H4 (cell line): Measurements from ENCODE around the gene RCOR1. TPM values are rescaled to one million over a fixed set of nuclear protein-coding genes. Genes with fewer than 3 reads are reported as not detected.
"Not testable (repeated sequence)": the region's sequence is repeated elsewhere in the genome, so short reads cannot be mapped to it uniquely, and the experiment has no call there.

ENCODE experiments used
- DNase-seq: peaks from one replicate; pipeline ENCODE4 v3.0.0-alpha.2; 2015; ENCODE audit warnings: low spot score
- total RNA-seq: library from RNA; depleted of rRNA; stranded (reverse); fragments of >200 nt; shearing (Covaris generic); gene quantifications from 2 replicates; pipeline ENCODE4 v1.2.3, GENCODE V29; 2014

RCOR1 gene
- total RNA-seq, 1 experiment from 2014 or later, result 32.9 TPM

DNA sequence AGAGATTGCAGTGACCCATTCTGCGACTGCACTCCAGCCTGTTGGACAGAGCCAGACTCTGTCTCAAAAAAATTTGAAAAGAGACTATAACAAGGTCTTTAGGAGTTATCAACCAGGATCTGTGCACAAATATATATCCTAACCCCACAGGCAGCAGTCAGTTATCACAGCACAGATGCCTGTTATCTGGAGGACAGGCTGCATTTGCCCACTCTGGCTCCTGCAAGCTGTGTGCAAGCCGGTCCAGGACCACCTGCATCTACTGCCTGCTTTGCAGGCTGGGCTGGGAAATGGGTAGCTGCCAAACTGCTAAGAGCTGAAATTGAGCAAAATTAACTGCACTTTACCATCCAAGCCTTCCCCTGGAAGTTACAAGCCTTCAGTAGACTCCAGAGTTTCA is 21.4 kb upstream of the RCOR1 start:
- no peak for DNase-seq

DNA sequence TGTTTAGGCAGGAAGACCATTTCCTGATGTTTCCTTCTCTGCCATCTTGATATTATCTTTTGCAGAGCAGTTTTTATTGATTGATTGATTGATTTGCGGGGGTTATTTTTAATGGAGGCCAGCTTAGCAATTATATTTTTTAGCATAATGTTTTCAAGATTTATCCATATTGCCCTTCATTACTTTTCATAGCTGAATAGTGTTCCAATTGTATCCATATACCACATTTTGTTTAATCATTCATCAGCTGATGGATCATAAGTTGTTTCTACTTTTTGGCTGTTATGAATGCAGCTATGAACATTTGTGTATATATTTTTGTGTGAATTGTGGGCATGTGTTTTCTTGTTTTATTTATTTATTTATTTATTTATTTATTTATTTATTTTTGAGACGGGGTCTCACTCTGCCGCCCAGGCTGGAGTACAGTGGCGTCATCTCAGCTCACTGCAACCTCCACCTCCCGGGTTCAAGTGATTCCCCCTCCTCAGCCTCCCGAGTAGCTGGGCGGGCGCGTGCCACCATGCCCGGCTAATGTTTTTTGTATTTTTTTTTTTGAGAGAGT is 20.9 kb upstream of the RCOR1 start:
- DNase-seq, result no peak

DNA sequence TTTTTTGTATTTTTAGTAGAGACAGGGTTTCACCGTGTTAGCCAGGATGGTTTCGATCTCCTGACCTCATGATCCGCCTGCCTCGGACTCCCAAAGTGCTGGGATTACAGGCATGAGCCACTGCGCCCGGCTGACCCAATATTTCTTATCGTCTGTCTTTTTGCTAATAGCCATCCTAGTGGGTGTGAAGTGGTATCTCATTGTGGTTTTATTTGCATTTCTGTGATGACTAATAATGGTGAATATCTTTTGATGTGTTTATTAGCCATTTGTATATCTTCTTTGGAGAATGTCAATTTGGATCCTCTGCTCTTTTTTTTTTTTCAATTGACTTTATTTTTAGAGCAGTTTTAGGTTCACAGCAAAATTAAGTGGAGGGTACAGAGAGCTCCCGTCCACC is 19.3 kb upstream of the RCOR1 start:
- DNase-seq, result not testable (repeated sequence)

DNA sequence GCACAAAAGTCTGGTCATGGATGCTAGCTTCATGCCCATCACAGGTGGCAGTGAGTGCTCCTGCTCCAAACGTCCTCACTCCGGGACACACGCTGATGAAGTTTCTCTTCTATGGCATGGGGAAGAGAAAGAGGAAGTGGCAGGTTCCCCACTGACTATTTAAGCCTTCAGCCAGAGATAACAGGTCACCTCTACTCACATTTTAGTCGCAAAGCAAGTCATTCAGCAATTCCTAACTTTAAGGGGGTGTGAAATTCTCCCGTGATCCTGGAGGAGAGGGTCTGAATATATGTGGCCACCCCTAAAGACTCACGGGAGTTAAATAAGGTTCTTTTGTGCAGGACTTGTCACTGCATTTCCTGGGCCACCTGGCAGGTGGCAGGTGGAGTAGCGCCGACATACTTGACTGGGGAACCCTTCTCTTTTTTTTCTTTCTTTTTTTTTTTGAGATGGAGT is 18.8 kb upstream of the RCOR1 start:
- no peak for DNase-seq

DNA sequence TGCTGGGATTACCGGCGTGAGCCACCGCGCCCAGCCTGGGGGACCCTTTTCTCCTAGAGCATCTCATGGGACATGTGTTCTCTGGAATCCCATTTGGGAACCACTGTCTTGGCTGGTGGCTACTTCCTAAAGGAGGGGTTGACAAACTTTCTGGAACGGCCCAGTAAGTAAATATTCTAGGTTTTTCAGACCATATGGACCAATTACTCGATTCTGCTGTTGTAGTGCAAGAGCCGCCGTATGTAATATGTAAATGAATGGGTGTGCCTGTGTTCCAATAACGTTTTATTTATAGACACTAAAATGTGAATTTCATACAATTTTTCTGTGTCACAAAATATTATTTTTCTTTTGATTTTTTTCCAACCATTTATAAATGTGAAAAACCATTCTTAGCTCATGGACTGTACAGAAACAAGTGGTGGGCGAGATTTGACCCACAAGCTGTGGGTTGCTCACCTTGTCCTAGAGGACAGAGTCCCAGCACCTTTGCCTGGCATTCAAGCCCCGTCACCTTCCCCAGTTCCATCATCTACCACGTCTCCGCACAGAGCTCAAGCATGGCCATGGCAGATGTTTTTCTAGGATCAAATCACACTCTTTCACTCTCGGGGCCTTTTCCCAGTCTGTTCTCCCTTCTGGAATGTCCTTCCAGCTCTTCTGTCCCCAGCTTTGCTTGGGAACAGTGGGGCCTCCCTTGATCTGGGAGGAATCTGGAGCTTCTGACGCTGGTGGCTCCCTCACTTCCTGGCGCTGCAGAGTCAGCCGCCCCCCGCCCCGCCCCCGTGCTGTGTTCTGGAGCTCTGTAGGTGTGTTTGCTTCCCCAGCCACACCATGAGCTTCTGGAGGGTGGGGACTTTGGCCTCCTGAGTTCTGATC is 17.9 kb upstream of the RCOR1 start:
- DNase-seq, result no peak

DNA sequence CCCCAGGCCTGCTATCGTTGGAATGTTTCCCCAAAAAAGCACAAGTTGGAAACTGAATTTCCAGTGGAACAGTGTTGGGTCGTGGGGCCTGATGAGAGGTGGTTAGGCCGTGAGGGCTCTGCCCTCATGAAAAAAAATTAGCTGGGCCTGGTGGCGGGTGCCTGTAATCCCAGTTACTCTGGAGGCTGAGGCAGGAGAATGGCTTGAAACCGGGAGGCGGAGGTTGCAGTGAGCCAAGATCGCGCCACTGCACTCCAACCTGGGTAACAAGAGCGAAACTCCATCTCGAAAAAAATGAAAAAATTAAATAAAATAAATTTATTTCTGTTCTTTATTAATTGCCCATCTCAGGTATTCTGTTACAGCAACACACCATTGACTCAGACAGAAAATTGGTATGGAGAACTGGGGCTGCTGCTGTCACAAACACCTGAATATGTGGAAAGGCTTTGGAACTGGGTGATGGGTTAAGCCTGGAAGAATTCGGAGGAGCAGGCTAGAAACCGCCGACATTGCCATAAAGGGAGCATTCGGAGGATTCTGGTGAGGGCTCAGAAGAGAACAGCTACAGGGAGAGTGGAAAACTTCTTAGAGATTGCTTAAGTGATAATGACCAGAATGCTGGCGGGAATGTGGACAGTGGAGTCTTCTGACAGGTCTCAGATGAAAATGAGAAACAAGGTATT is 17.1 kb upstream of the RCOR1 start:
- no peak for DNase-seq

DNA sequence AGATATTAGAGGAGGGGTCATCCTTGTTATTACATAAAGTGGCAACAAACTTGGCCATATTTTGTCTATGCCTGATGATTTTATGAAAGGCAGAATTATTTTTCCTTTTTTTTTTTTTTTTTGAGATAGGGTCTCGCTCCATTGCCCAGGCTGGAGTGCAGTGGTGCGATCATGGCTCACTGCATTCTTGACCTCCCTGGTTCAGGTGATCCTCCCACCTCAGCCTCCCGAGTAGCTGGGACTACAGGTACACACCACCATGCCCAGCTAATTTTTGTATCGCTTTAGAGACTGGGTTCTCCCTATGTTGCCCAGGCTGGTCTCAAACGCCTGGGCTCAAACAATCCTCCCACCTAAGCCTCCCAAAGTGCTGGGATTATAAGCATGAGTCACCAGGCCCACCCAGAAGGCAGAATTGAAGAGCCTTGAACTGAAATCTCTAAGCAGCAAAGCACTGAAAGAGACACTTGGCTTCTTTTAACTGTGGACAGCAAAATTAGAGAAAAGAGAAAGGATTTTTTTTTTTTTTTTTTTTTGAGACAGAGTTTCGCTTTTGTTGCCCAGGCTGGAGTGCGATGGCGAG is 16.5 kb upstream of the RCOR1 start:
- not testable (repeated sequence) for DNase-seq

DNA sequence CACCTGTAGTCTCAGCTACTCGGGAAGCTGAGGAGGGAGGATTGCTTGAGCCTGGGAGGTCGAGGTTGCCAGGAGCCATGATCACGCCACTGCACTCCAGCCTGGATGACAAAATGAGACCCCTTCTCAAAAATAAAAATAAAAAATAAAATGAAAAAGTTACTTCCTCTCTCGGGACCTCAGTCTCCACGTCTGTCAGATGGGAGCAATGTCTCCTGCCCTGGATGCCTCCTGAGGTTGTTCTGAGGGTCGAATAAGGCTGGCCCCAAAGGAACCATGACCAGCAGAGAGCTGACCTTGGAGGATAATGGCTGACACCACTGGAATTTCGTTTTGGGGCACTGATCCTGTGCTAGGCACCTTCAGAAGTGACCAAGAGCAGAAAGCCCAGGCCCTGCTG is 13.6 kb upstream of the RCOR1 start:
- no peak for DNase-seq

DNA sequence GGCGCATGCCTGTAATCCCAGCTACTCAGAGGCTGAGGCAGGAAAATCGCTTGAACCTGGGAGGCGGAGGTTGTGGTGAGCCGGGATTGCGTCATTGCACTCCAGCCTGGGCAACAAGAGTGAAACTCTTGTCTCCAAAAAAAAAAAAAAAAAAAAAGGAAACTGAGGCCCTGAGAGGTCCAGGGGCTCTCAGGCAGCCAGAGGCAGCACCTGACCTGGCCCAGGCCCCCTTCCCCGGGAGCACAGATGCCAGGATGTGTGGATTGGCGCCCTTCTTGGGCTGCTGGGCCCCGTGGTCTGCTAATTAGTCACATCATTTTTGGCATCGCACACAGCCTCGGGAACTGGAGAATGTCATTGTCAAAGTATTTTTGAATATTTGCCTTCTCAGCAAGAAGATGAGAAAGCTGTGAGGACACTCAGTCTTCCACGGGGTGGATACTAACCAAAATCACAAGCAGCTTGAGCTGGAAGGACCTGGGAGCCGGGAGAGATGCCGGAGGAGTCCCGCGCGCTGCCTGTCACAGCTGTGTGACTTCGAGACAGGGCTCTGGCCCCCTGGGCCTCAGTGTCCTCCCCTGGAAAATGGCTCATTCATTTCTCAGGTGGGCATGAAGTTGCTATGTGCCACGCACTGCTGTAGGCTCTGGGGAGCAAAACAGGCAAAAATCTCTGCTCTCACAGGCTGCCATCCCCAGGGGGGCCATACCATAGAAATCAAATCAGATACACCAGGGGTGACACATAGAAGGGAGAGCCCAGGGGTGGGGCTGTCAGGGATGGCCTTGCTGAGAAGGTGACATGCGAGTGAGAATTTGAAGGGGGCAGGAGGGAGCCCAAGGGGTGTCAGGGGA is 12.5 kb upstream of the RCOR1 start:
- DNase-seq, result peak; percentile 61

DNA sequence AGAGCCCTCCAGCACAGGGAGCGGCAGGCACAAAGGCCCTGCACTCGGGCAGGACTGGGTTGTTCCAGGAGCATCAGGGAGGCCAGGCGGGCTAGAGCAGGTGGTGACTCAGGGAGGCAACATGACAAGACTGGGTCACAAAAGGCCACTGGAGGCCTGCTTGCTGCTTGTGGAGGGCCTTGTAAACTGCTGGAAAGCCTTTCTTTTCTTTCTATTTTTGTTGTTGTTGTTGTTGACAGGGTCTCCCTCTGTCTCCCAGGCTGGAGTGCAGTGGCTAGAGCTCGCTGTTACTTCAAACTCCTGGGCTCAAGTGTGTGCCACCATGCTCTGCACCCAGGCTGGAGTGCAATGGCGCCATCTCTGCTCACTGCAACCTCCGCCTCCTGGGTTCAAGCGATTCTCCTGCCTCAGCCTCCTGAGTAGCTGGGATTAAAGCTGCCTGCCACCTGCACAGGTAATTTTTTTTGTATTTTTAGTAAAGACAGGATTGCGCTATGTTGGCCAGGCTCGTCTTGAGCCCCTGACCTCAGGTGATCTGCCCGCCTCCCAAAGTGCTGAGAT is 11.8 kb upstream of the RCOR1 start:
- no peak for DNase-seq

DNA sequence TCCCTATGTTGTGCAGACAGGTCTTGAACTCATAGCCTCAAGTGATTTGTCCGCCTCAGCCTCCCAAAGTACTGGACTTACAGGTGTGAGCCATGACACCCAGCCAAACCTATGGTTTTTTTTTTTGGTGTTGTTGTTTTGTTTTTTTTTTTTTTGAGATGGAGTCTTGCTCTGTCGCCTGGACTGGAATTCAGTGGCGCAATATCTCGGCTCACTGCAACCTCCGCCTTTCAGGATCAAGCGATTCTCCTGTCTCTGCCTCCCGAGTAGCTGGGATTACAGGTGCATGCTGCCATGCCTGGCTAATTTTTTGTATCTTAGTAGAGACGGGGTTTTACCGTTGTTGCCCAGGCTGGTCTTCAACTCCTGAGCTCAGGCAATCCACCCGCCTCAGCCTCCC is 11.3 kb upstream of the RCOR1 start:
- no peak for DNase-seq

DNA sequence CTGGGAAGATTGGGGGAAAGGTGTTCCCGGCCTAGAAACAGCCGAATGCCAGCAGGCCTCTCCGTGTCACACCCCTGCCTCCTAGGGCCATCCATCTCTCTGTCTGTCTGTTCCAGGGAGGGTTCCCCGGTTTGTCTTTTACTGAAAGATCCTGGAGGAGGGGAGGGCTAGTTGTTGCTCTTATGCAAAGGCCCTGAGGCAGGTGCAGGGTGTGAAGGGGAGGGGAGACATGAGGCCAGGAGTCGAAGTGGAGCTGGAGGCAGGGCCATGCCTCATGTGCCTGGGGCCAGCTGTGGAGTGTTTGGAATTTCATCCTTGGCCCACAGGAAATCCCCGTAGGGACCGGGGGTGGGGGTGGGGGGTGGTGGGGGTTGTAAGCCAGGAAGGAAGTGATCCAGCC is 8.7 kb upstream of the RCOR1 start:
- no peak for DNase-seq

DNA sequence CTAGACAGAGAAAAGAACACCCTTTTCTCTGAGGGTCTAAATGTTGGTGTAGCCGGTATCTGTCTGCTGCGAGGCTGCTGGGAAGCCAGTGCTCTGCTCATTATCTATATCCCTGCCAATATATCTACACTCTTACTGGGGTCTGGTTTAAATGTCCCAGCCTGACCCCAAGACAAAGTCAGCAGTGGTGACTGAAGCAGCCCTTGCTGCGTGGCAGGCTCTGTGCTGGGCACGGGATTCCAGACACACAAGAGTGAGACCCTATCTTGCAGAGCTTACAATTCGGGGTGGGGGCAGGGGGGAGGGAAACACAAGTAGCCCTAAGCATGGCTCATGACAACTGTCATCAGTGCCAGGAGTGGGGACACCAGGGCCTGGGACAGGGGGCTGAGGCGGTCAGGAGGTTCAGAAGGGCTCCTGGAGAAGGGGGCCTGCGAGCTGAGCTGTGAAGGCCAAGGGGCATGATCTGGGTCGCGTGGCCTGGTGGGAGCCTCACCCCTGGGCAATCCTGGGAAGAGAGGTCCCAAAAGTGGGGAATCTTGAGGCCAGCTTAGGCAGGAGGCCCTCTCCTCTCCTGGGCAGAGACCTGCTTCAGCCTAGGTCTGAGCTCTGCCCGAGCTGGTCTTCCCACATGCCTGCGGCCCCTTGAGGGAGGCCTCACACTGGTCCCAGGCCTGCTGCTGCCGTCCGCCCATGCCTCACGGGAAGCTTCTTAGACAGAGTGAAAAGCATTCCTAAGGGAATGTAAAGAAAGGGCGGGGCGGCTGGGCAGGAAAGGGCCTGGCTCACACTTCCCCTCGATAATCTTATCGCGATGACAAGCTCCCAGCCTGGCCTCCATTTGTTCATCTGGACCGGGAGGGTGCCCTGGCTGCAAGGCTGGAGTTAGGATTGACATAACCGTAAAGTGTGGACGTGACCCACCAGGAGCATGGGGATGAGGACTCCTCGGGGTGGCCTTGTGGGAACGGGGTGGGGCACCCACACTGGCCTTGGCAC is 7.3 kb upstream of the RCOR1 start:
- DNase-seq, result no peak

DNA sequence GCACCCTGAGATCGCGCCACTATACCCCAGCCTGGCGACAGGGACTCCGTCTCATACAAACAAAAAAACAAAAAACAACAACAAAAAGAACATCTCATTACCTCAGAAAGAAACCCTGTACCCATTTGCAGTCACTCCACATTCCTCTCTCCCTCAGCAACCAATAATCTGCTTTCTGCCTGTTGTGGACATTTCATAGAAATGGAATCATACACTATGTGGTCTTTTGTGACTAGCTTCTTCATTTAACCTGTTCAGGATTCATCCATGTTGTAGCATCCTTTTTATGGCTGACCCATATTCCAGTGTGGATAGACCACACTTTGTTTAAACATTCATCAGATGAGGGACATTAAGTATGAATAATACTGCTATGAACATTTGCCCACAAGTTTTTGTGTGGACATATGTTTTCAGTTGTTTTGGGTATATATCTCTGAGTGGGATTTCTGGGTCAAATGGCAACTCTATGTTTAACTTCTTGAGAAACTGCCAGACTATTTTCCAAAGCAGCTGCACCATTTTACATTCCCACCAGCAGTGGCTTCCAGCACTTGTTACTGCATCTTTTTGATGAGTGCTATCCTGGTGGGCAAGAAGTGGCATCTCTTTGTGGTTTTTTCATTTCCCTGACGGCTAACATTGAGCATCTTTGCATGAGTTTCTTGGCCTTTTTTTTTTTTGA is 5.9 kb upstream of the RCOR1 start:
- no peak for DNase-seq

DNA sequence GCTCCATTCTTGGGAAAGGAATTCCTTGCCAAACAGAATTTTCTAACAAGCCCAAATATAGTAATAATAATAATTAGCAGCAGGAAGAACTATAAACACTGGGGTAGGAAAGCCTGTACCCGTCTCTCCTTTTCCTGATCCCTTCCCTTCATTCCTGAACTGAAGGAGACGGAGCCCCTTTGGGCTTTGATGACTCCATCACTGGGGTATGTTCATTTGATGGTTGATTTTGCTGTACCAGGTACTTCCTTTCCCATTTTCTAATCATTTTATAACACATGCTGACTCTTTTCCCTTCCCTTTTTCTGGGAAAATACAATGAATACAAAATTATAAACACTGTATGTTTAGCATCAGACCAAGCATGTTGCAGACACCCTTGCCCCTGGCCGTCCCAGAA is 3.6 kb upstream of the RCOR1 start:
- no peak for DNase-seq

DNA sequence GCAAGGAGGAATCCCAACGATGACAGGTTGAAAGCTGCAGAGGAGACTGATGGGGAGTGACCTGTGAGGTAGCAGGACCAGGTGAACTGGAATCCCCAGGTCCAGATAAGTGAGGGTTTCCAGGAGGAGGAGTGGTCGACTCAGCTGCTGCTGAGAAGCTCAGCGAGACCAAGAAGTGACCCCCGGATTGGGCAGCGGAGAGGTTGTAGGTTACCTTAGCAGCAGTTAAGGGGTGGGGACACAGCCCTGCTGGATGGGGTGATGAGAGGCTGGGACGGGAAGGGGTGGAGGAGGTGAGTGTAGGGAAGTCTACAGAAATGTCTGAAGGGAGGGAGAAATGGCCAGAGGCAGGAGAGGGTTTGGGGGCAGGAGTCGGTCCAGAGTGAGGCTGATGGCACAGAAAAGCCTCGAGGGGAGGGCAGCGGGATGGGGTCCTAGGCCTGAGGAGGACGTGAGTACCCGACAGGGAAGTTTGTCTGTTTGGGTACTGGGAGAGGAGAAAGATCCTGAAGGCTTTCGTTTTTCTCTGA is 2.6 kb upstream of the RCOR1 start:
- DNase-seq, result no peak

DNA sequence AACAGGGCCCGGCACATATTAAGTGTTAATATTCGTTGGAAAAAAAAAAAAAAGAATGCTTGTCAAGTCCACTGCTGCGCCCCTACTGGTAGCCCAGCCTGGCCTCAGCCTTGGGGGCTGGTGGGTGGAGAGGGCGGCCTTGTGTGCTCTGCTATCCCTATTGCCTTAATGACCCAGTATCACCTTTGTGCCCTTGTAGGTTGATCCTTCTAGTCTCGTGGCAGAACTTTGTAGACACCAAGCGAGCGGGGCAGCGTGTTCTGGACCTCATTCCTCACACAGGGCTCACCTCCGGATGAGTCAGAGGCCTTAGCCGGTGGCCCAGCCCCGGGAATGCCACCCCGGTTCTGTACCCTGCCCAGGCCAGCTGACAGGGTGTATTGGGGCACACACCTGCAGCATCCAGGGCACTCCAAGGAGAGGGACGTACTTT is 1.8 kb upstream of the RCOR1 start:
- no peak for DNase-seq

DNA sequence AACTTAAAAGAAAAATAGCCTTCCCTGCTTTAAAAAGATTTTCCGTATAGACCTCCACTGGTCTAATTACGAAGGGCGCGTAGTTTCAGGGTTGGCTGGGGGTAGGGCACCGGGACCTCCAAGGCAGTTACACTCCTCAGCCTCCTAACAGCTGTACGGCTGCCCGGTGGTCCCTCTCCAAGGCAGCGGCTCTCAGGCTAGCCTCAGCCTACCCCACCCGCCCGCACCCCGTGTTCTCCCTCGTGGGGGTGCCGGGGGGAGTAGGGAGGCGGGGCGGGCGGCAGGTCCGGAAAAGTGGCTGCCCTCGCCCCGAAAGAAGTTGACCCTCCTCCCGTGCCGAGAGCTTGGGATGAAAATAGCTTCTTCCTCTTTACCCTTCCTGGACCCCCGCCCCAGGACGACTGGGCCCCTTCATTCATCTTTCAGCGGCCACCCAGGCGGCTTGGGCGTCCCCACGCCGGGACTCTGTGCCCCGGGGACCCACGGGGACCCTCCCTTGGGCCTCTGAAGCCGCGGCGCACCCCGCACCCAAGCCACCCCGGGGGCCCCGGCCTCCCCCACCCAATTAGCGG is 991 bp upstream of the RCOR1 start:
- DNase-seq, result no peak

DNA sequence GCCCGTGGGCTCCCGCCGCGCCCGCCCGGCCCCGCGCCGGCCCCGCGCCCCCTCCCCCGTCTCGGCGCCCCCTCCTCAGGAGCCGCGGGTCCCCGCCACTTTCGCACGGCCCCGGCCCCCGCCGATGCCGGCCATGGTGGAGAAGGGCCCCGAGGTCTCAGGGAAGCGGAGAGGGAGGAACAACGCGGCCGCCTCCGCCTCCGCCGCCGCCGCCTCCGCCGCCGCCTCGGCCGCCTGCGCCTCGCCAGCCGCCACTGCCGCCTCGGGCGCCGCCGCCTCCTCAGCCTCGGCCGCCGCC is 263 bp downstream of the RCOR1 start:
- no peak for DNase-seq
